ENCODE results near the gene VDR.

The VDR gene

DNA sequence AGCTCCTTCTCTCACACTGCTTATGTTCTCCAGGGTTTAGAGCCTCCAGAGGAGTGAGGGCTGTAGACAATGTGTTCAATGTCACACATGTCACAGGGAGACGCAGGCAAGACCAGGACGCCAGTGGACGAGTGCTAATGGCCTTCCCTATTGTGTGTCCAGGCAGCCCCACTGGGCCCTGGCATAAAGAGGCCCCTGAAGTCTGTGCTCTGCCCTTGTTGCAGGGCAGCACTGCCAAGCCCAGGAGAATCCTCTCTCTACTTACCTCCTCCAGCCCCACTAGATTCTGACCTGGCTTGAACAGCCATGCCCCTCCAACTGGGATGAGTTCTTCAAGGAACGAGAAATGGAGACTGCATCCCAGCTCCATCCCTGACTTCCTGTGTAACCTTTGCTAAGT is 33.8 kb upstream of the VDR start:
- H3K4me2 ChIP-seq = peak overlapping the region; percentile 69 to 92 (median 81)

DNA sequence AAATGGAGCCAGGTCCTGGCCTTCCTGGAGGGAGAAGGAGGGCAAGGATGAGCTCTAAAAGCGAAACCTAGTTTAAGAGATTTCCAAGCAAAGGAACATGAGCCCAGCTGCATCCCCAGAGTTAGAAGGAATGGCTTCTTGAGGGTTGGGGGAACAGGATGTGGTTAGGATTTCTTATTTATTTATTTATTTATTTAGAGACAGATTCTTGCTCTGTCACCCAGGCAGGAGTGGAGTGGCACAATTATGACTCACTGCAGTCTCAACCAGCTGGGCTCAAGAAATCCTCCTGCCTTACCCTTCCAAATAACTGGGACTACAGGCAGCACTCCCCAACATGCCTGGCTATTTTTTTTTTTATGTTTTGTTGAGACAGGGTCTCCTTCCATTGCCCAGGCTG is 33.3 kb upstream of the VDR start:
- Histone ChIP-seq H3K27me3 (peaks cover 0 to 21% (median 0%) of the 10 kb centered on the region in 11 experiments; a peak in 7 of 22 replicates), H3K27ac (peak overlapping the region in 9 of 11 experiments; percentile 40 to 78 (median 57); a peak in 17 of 22 replicates), H3K4me2 (peak overlapping the region; percentile 69 to 92 (median 81)), H3K9ac (peak overlapping the region in 6 of 11 experiments; percentile 1 to 52 (median 38); a peak in 9 of 22 replicates), H4K20me1 (peaks cover 0 to 4% (median 0%) of the 10 kb centered on the region in 11 experiments; a peak in 1 of 22 replicates), H3K4me1 (peaks cover 39 to 61% (median 55%) of the 10 kb centered on the region in 10 experiments), H3K4me3 (no peak overlapping the region; a peak in 1 of 20 replicates), H3K9me3 (replicated peaks in 1 of 11) (no peaks in the 10 kb centered on the region), H3K36me3 (no peaks in the 10 kb centered on the region)
- no peak for TF ChIP-seq Cebpa-rat (IDR thresholded peaks at IDR 0.05)

More for the DNA sequence above, 33.8 kb upstream of the VDR start:
- no peak for TF ChIP-seq Cebpa-rat (IDR thresholded peaks at IDR 0.05)
- Histone ChIP-seq H3K9me3 (replicated peaks in 1 of 11) (no peaks in the 10 kb centered on the region), H3K4me3 (no peak overlapping the region), H3K27ac (peak overlapping the region in 9 of 11 experiments; percentile 40 to 78 (median 56); a peak in 17 of 22 replicates), H3K36me3 (no peaks in the 10 kb centered on the region), H4K20me1 (peaks cover 0 to 9% (median 0%) of the 10 kb centered on the region in 11 experiments; a peak in 1 of 22 replicates), H3K27me3 (peaks cover 0 to 26% (median 0%) of the 10 kb centered on the region in 11 experiments; a peak in 7 of 22 replicates), H3K4me1 (peaks cover 39 to 66% (median 60%) of the 10 kb centered on the region in 10 experiments), H3K9ac (peak overlapping the region in 6 of 11 experiments; percentile 3 to 52 (median 38); a peak in 8 of 22 replicates)

DNA sequence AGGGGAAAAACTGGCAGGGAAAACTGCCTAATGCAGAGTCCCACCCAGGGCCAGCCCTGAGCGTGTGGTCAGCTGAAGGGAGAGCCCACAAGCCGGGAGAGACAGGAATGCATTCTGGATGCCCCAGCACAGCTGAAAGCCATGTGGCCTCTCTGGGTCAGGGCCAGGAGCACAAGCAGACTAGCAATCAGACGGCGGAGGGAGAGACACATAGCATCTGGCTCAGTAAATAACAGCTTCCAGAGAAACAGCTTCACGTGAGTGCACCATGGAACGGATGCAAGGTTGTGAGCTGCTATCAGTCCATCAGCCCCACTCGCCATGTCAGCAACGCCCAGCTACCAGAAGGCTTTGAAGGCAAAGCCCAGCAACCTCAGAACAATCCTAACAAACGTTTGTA is 30.4 kb upstream of the VDR start:
- Histone ChIP-seq H3K4me1 (peaks cover 16 to 32% (median 28%) of the 10 kb centered on the region in 10 experiments), H3K27ac (no peak overlapping the region), H4K20me1 (no peaks in the 10 kb centered on the region; a peak in 1 of 22 replicates), H3K27me3 (no peaks in the 10 kb centered on the region), H3K4me2 (no peak overlapping the region), H3K9me3 (replicated peaks in 1 of 11) (no peaks in the 10 kb centered on the region), H3K4me3 (no peak overlapping the region), H3K9ac (no peak overlapping the region), H3K36me3 (no peaks in the 10 kb centered on the region)
- no peak for TF ChIP-seq Cebpa-rat (IDR thresholded peaks at IDR 0.05)

DNA sequence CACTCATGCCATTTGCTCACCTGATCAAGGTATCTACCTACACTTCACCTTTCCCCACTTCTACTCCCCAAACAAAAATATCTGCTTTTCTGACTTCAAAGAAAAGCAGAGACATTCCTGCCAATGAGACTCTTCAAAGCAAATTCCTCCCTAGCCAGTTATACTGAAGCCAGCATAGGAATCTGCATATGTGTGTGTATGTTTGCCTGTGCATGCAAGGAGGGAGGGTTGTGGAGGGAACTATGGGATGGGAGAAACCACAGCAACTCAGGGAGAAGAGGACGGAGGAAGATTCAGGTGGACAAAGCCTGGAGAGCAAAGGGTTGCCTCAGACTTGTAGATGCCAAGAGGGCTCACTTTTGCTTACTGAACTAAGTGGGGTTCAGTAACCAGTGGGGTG is 26.4 kb upstream of the VDR start:
- H4K20me1 ChIP-seq = no peaks in the 10 kb centered on the region
- peaks cover 0 to 7% (median 0%) of the 10 kb centered on the region in 11 experiments; a peak in 1 of 22 replicates for H3K9me3 ChIP-seq (replicated peaks in 1 of 11)
- no peaks in the 10 kb centered on the region for H3K27me3 ChIP-seq
- H3K4me2 ChIP-seq = no peak overlapping the region
- no peak overlapping the region for H3K27ac ChIP-seq
- H3K36me3 ChIP-seq = no peaks in the 10 kb centered on the region
- no peak overlapping the region for H3K9ac ChIP-seq
- TF ChIP-seq Cebpa-rat (IDR thresholded peaks at IDR 0.05) = no peak
- no peak overlapping the region for H3K4me3 ChIP-seq
- H3K4me1 ChIP-seq = 0 out of 20 replicates have a peak, but pooled peaks cover 0 to 7% (median 0%) of the 10 kb centered on the region in 10 experiments

- Histone ChIP-seq H3K9ac (no peak overlapping the region), H3K36me3 (no peaks in the 10 kb centered on the region), H3K9me3 (replicated peaks in 1 of 11) (peaks cover 0 to 10% (median 0%) of the 10 kb centered on the region in 11 experiments; a peak in 1 of 22 replicates), H3K27me3 (no peaks in the 10 kb centered on the region), H3K27ac (no peak overlapping the region), H3K4me3 (no peak overlapping the region), H3K4me1 (0 out of 20 replicates have a peak, but pooled peaks cover 0 to 7% (median 0%) of the 10 kb centered on the region in 10 experiments), H3K4me2 (no peak overlapping the region), H4K20me1 (no peaks in the 10 kb centered on the region)
- no peak for TF ChIP-seq Cebpa-rat (IDR thresholded peaks at IDR 0.05)
Measured at GRCh38 chr12:47930634-47931033, 25.8 kb upstream of the VDR start.

- no peaks in the 10 kb centered on the region for H4K20me1 ChIP-seq
- no peak overlapping the region for H3K4me3 ChIP-seq
- H3K9ac ChIP-seq = no peak overlapping the region
- no peaks in the 10 kb centered on the region for H3K36me3 ChIP-seq
- no peak for TF ChIP-seq Cebpa-rat (IDR thresholded peaks at IDR 0.05)
- no peaks in the 10 kb centered on the region for H3K27me3 ChIP-seq
- peaks cover 0 to 10% (median 0%) of the 10 kb centered on the region in 11 experiments; a peak in 1 of 22 replicates for H3K9me3 ChIP-seq (replicated peaks in 1 of 11)
- H3K27ac ChIP-seq = no peak overlapping the region
- peak overlapping the region in 2 of 11 experiments; percentile 2 to 6; a peak in 1 of 22 replicates for H3K4me2 ChIP-seq
- 0 out of 20 replicates have a peak, but pooled peaks cover 0 to 7% (median 0%) of the 10 kb centered on the region in 10 experiments for H3K4me1 ChIP-seq
Measured at GRCh38 chr12:47927346-47927745, 22.6 kb upstream of the VDR start.

DNA sequence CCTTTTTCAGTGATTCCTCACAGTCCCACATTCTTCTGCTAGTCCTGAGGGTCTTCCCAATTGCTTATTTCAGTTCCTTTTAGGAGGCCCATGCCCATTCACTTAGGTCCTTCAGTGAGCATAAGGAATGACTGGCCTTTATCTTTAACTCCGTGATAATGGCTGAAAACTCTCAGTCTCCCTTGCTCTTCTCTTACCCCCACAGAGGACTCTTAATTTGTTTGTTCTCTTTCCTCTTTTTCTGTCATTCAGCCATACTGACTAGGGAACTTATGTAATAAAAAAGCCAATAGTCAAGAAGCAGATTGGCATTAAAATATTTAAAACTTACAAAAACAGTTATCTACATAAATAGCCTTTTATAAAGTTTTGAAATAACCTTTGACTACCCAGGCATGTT is 17.1 kb upstream of the VDR start:
- no peak overlapping the region for H3K27ac ChIP-seq
- no peak overlapping the region for H3K9ac ChIP-seq
- no peaks in the 10 kb centered on the region for H4K20me1 ChIP-seq
- no peak overlapping the region for H3K4me2 ChIP-seq
- H3K4me1 ChIP-seq = no peaks in the 10 kb centered on the region
- TF ChIP-seq Cebpa-rat (IDR thresholded peaks at IDR 0.05) = no peak
- no peaks in the 10 kb centered on the region for H3K27me3 ChIP-seq
- no peak overlapping the region for H3K4me3 ChIP-seq
- H3K36me3 ChIP-seq = no peaks in the 10 kb centered on the region
- H3K9me3 ChIP-seq (replicated peaks in 1 of 11) = peaks cover 0 to 10% (median 0%) of the 10 kb centered on the region in 11 experiments; a peak in 1 of 22 replicates

DNA sequence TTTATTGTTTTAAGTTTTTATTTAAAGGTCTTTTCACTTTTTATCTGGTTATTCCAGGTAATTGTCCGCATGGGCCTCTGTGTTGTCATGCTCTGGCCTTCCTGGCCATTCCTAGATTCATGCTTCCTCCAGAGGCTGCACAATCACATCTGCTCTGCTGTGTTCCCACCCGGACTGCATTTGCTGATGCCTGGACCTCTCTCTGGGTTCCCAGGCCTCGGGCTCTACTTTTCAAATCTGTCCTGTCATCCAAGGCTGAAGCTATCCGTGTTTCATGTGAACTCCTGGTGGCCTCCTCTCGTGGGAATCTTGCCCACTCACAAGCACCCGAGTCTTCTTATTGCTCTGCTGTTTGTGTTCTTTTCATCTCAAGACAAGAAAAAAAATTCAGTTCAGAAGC is 16.1 kb upstream of the VDR start:
- no peak for TF ChIP-seq Cebpa-rat (IDR thresholded peaks at IDR 0.05)
- H3K4me1 ChIP-seq = no peaks in the 10 kb centered on the region
- no peaks in the 10 kb centered on the region for H3K27me3 ChIP-seq

GRCh38 chr12:47913081-47913480 is 8.3 kb upstream of the VDR start:
- Histone ChIP-seq H3K4me2 (no peak overlapping the region), H3K9me3 (replicated peaks in 1 of 11) (peaks cover 0 to 10% (median 8%) of the 10 kb centered on the region in 11 experiments; a peak in 5 of 22 replicates), H3K27me3 (peaks cover 0 to 3% (median 1%) of the 10 kb centered on the region in 11 experiments; a peak in 9 of 22 replicates), H3K4me3 (no peak overlapping the region), H4K20me1 (no peaks in the 10 kb centered on the region), H3K9ac (no peak overlapping the region), H3K27ac (no peak overlapping the region), H3K36me3 (no peaks in the 10 kb centered on the region), H3K4me1 (no peaks in the 10 kb centered on the region)
- TF ChIP-seq Cebpa-rat (IDR thresholded peaks at IDR 0.05) = no peak

More for the DNA sequence above, 16.1 kb upstream of the VDR start:
- no peaks in the 10 kb centered on the region for H4K20me1 ChIP-seq
- no peaks in the 10 kb centered on the region for H3K36me3 ChIP-seq
- 0 out of 22 replicates have a peak, but pooled peaks cover 0 to under 1% (median 0%) of the 10 kb centered on the region in 11 experiments for H3K9me3 ChIP-seq (replicated peaks in 1 of 11)
- no peak overlapping the region for H3K9ac ChIP-seq
- no peak overlapping the region for H3K27ac ChIP-seq
- H3K4me3 ChIP-seq = no peak overlapping the region
- no peak overlapping the region for H3K4me2 ChIP-seq
